ENCODE measurements around the gene ITGB2. TPM values are rescaled to one million over a fixed set of nuclear protein-coding genes. Genes with fewer than 3 reads are reported as not detected.
A peak's percentile ranks its signal among the peaks of the same experiment; 100 is the strongest.

The ITGB2 gene
- total RNA-seq, 1 donor from 2014 or later: 84.5 TPM

DNA sequence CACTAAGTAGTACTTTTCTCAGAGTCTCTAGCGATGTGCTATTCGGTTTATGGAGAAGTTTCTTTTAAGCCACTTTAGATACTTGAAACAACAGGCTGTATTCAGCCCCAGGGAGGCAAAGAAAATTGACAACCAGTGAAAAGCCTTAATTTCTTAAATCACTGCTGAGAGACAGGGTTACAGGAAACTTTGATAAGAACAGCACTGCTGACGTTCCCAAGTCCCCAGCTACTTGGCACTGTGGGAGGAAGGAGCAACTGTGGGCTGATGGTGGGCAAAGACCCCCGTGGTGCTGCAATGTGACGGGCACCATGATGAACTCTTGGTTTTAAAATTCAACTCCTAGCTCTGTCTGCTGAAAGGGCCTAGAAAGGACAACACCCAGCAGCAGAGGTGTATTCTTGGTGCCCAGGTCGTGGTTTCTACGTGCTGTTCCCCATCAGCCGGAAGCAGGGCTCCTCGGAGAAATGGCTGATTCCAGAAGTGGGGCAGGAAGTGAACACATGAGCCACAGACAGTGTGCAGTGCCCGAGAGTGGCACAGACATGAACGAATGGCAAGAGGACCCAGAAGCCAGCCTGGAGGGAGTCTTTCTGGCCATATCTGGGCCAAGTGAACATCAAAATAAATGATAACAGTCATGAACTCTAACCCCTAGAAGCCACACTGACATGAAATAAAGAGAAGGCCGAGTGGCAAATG lies 52.5 kb downstream of the ITGB2 start:
- no peak for DNase-seq (ENCODE audit: low spot score)

- no peak for DNase-seq (ENCODE audit: low spot score)
Observed at GRCh38 chr21:44867464-44867863, 53.2 kb downstream of the ITGB2 start.

GRCh38 chr21:44866780-44867179 lies 53.9 kb downstream of the ITGB2 start:
- DNase-seq (ENCODE audit: low spot score): no peak

GRCh38 chr21:44865561-44866280 lies 55.0 kb downstream of the ITGB2 start:
- peak; percentile 75 for DNase-seq (ENCODE audit: low spot score)

DNA sequence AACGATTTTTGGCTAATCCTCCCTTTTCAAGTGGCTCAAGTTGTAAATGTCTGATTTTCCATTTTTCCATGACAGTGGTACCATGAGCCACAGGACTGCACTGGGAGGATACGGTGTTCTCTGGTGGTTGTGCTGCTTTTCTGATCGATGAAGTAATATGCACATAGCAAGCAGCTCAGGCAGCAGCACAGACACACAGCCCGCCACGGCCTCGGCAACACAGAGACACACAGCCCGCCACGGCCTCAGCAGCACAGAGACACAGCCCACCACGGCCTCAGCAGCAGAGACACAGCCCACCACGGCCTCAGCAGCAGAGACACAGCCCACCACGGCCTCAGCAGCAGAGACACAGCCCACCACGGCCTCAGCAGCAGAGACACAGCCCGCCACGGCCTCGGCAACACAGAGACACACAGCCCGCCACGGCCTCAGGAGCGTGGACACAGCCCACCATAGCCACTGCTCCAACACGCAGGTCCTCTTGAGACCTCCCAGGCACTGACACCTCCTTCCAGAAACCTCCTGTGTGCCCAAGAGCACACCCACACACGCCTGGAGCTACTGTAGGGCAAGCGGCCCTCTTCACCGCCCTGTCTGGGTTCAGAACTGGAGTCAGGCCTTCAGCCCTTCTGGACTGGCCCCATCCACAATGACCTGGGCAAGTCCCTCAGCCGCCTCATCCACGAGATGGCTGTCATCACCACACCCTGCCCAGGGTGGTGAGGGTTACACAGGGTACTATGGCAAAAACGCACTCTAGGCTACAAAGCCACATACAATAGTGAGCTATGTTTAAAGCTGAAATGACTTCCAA lies 57.6 kb downstream of the ITGB2 start:
- DNase-seq (ENCODE audit: low spot score): no peak

- no peak for DNase-seq (ENCODE audit: low spot score)
Observed at GRCh38 chr21:44858791-44859190, 61.9 kb downstream of the ITGB2 start.

DNA sequence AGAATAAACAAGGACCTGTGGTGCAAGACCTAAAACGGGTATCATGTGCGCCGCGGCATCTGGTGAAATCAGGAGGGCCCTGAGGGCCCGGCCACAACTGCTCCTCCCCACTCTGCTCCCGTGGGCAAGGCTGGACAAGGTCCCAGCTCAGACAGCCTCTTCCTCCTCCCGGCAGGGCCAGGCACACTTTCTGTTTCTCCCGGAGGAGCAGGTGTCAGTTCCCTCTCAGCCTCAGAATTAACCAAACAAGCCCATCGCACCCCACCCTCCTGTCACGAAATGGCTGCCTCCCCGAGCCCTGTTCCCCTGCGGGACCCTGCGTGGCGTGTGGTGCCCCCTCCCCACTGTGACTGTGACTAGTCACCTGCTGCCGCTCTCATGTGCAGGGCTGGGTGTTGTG lies 62.4 kb downstream of the ITGB2 start:
- DNase-seq (ENCODE audit: low spot score): no peak

DNA sequence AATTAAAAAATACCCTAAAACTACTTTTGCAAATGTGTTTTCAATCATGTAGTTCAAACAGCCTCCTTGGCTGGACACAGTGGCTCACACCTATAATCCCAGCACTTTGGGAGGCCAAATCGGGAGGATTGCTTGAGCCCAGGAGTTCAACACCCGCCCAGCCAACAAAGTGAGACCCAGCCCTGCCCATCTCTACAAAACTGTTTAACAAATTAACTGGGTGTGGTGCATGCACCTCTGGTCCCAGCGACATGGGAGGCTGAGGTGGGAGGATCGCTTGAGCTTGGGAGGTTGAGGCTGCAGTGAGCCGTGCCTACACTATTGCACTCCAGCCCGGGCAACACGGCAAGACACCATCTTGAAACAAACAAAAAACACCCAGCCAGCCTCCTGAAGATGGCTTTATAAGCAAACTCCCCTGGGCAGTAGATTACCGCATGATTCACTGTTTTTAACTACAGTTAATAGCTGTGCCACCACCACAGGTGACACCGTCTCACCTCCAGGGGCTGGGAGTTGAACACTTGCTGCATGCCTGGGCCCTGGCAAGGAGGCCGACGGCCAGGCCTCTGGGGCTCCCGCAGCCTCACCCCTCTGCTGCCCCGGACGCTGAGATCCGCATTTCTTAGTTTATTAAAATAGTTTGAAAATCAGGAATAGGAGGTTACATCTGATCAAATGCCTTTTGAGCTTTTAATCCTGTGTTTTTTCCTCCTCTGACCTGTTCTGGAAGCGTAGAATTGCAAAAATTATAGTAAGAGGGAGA lies 63.4 kb downstream of the ITGB2 start:
- no peak for DNase-seq (ENCODE audit: low spot score)

DNA sequence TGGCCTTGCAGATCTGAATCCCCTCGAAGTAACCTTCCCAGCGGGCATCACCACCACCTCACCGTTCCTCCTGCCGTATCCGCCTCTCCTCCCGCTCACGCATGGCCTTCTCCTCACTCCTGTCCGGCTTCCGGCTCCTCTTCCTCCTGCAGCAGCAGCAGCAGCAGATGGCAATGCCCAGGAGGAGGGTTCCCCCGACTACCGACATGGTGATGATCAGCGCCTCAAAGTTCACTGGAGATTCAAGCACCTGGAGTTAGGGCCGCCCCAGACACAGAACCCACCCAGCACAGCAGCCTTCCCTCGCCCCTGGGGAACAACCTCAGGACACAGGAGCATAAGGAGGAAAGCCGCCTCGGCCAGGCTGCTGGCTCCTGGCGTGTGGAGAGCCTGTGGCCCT lies 64.6 kb downstream of the ITGB2 start:
- no peak for DNase-seq (ENCODE audit: low spot score)

- no peak for DNase-seq (ENCODE audit: low spot score)
Observed at GRCh38 chr21:44855572-44855971, 65.1 kb downstream of the ITGB2 start.

DNA sequence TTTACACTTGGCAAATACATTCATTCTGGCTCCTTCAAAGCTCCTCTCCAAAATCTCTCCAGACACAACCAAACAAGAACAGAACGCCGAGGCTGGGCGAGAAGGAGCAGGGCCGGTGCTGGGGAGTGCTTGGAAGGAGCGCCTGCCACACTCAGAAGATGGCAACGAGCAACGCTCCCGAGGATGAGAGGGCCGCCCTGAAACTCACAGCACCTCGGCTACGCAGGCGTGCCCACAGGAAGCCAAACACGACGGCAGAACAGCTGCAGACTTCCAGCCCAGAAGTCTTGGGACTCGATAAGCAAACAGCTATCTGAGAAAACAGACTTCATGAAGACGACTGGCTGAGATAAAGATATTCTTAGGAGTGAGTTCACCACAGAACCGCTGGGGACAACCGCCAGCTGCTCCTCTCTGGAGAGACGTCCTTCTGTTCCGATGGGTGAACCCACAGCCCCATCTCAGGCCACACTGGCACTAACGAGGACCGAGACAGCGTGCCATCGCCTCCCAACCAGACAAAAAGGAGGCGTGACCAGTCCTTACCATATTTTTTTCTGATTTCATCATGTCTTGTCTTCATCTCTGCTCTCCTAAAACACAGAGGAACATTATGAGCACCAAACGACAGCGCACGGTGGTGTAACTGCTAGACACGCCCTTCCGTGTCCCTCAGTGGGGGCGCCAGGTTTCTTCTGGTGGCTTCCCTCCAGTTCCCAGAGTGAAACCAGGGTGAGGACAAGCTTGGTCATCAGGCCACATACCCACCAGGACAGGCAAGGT lies 65.8 kb downstream of the ITGB2 start:
- DNase-seq (ENCODE audit: low spot score): no peak

- DNase-seq (ENCODE audit: low spot score): no peak
Observed at GRCh38 chr21:44854391-44854663, 66.4 kb downstream of the ITGB2 start.

GRCh38 chr21:44853601-44854390 lies 66.9 kb downstream of the ITGB2 start:
- no peak for DNase-seq (ENCODE audit: low spot score)

DNA sequence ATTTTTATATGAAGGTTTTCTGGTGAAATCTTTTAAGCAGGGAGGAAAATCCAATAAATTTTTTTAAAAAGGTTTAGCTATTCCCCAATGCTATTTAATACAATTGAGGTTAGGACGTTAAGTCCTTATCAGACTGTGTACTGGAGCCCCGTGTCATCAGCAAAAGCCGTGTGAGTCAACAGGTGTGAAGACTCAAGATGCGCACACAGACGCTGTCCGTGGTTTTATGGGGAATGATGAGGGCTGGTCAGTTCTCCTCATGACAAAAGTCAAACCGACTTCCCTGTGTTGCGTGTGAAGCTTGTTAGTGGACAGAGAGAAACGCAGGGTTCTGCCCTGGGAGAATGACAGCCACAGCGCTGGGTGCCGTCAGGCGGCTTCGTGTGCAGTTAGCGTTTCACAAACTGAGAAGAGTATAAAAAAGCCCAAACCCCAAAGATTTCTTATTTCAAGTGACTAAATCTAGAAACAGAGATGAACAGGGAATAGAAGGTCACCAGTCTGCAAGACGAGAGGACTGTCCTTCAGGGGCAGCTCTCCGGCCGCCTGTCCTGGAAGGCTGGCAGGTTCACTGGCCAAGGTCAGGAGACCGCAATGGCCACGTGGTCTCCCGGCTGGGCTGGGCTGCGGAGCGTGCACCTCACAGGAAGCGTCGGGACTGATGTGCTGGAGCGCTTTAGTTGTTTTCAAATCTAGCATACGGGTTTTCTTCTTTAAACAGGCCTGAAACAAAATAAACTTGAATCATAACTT lies 69.6 kb downstream of the ITGB2 start:
- DNase-seq (ENCODE audit: low spot score): no peak

DNA sequence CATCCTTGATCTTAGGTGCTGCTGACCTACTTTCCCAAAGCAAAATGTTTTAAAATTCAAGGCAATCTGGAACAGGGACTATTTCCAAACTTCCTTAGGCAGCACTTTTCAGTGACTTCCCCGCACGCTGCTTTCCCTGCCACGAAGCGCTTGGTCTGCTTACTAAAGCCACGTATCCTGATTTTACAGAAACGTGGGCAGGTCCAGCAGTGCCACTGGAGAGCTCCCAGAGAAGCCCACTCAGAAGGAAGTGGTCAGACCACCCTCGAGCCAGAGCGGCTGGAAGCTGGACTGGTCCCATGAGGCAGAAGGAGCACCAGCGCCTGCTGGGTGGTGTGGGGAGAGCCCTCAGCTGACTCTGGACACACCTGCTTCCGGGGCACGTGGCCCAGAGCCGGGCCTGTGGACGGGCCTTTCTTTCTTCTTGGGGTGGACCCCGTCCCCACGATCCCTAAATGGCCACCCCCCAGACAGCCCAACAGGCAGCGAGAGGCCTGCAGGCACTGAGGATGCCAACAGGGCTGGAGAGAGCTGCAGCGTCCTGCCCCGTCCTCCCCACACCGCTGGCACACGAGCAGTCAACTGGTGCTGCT lies 70.4 kb downstream of the ITGB2 start:
- no peak for DNase-seq (ENCODE audit: low spot score)

GRCh38 chr21:44849616-44850130 lies 71.0 kb downstream of the ITGB2 start:
- DNase-seq (ENCODE audit: low spot score): no peak

GRCh38 chr21:44848821-44849521 lies 71.7 kb downstream of the ITGB2 start:
- no peak for DNase-seq (ENCODE audit: low spot score)

- DNase-seq (ENCODE audit: low spot score): no peak
Observed at GRCh38 chr21:44847261-44848056, 73.2 kb downstream of the ITGB2 start.

All from mucosa of gallbladder (tissue), 1 donor.